HL-60 (cell line): ENCODE results near the gene ADAMTS1.

ENCODE experiments used
- DNase-seq, 2 experiments: peaks; one replicate each; pipeline ENCODE4 v3.0.0-alpha.2; 2010 to 2020; ENCODE audit warnings: low read depth in 1 of 2, low spot score in 1 of 2
- H3K27ac ChIP-seq: fragments of 250-450 bp; sonication (Bioruptor Pico); replicated peaks from 2 replicates; pipeline ENCODE4 v1.5.1; 2020; ENCODE audit warnings: mild to moderate bottlenecking, moderate library complexity
- H3K27me3 ChIP-seq: fragments of 250-450 bp; sonication (Bioruptor Pico); 2 replicates; pipeline ENCODE4 v1.5.1; 2021; ENCODE audit warnings: mild to moderate bottlenecking, moderate library complexity; ENCODE audit not compliant: insufficient read depth, poor library complexity, severe bottlenecking
- H3K4me3 ChIP-seq: replicated peaks from 2 replicates; pipeline ENCODE4 v1.5.1; 2011; ENCODE audit warnings: mild to moderate bottlenecking, control low read depth, low read length; ENCODE audit not compliant: insufficient read depth
- CTCF ChIP-seq: IDR thresholded peaks from one replicate; pipeline ENCODE4 v1.5.1; 2011; ENCODE audit warnings: low read length, control low read depth, inconsistent platforms; ENCODE audit not compliant: insufficient read depth
- GABPA ChIP-seq: IDR thresholded peaks from 2 replicates; pipeline ENCODE4 v1.6.1; 2012; ENCODE audit warnings: low read depth
- POLR2AphosphoS5 ChIP-seq: IDR thresholded peaks from 2 replicates; pipeline ENCODE4 v1.6.1; 2012; ENCODE audit warnings: low read depth
- REST ChIP-seq: IDR thresholded peaks from 2 replicates; pipeline ENCODE4 v1.6.1; 2012; ENCODE audit warnings: low read depth; ENCODE audit not compliant: insufficient replicate concordance
- SPI1 ChIP-seq: IDR thresholded peaks from 2 replicates; pipeline ENCODE4 v1.6.1; 2012; ENCODE audit warnings: low read depth, mild to moderate bottlenecking, borderline replicate concordance

Gene ADAMTS1

GRCh38 chr21:26888256-26888655 is 43.0 kb upstream of the ADAMTS1 start:
- no peak overlapping the region for H3K4me3 ChIP-seq
- no peak overlapping the region for H3K27ac ChIP-seq
- no peaks in the 10 kb centered on the region for H3K27me3 ChIP-seq
- no peak for DNase-seq
- TF ChIP-seq CTCF (no peak), REST (no peak), SPI1 (no peak), POLR2AphosphoS5 (no peak), GABPA (no peak)

GRCh38 chr21:26887251-26887650 is 42.0 kb upstream of the ADAMTS1 start:
- no peak overlapping the region for H3K27ac ChIP-seq
- H3K4me3 ChIP-seq = no peak overlapping the region
- DNase-seq = no peak
- H3K27me3 ChIP-seq = no peaks in the 10 kb centered on the region
- TF ChIP-seq REST (no peak), CTCF (no peak), SPI1 (no peak), GABPA (no peak), POLR2AphosphoS5 (no peak)

- H3K27ac ChIP-seq = no peak overlapping the region
- no peaks in the 10 kb centered on the region for H3K27me3 ChIP-seq
- TF ChIP-seq GABPA (no peak), POLR2AphosphoS5 (no peak), CTCF (no peak), SPI1 (no peak), REST (no peak)
- no peak for DNase-seq
- no peak overlapping the region for H3K4me3 ChIP-seq
Measured at GRCh38 chr21:26884436-26884835, 39.2 kb upstream of the ADAMTS1 start.
